ENCODE data around the gene LRRC59. TPM values are rescaled to one million over a fixed set of nuclear protein-coding genes. Genes with fewer than 3 reads are reported as not detected.

LRRC59 gene
- total and polyA plus RNA-seq, 2 of the 13 experiments (the other 11 are each of a cell fraction or from before 2014, with no cell fraction given): 87.3 to 222 TPM

GRCh38 chr17:50361561-50362480, 35.5 kb downstream of the LRRC59 start (continued):
- TF ChIP-seq ZBTB40 (IDR thresholded peaks at IDR 0.05): no peak
- 0 out of 2 replicates have a peak, but pooled peaks have one; percentile 24 for TF ChIP-seq ZBTB40 (CRISPR knock-in tag; IDR thresholded peaks at IDR 0.05)
- TF ChIP-seq ZC3H4 (CRISPR knock-in tag; IDR thresholded peaks at IDR 0.05; ENCODE audit: borderline replicate concordance): peak; percentile 66; the same call in 1 of the 2 replicates
- no peak for TF ChIP-seq KLF13 (CRISPR knock-in tag; IDR thresholded peaks at IDR 0.05)
- 0 out of 2 replicates have a peak, but pooled peaks have one; percentile 12 for TF ChIP-seq ZNF766 (CRISPR knock-in tag; IDR thresholded peaks at IDR 0.05; ENCODE audit: borderline replicate concordance)
- TF ChIP-seq NCOA2 (CRISPR knock-in tag; IDR thresholded peaks at IDR 0.05): 0 out of 2 replicates have a peak, but pooled peaks have one; percentile 11
- TF ChIP-seq PAX8 (CRISPR knock-in tag; IDR thresholded peaks at IDR 0.05; ENCODE audit: borderline replicate concordance): no peak
- no peak; the same call in 1 of the 2 replicates for TF ChIP-seq SP5 (CRISPR knock-in tag; IDR thresholded peaks at IDR 0.05; ENCODE audit: borderline replicate concordance, low read depth)
- no peak for TF ChIP-seq ZNF589 (CRISPR knock-in tag; conservative IDR thresholded peaks at IDR 0.05)
- peak; percentile 87 for TF ChIP-seq TEAD3 (CRISPR knock-in tag; optimal IDR thresholded peaks at IDR 0.05; ENCODE audit: borderline replicate concordance)
- peak; percentile 27; the same call in 1 of the 2 replicates for TF ChIP-seq PITX1 (CRISPR knock-in tag; IDR thresholded peaks at IDR 0.05)
- TF ChIP-seq ZNF557 (CRISPR knock-in tag; IDR thresholded peaks at IDR 0.05): no peak
- TF ChIP-seq, protein P1, sequence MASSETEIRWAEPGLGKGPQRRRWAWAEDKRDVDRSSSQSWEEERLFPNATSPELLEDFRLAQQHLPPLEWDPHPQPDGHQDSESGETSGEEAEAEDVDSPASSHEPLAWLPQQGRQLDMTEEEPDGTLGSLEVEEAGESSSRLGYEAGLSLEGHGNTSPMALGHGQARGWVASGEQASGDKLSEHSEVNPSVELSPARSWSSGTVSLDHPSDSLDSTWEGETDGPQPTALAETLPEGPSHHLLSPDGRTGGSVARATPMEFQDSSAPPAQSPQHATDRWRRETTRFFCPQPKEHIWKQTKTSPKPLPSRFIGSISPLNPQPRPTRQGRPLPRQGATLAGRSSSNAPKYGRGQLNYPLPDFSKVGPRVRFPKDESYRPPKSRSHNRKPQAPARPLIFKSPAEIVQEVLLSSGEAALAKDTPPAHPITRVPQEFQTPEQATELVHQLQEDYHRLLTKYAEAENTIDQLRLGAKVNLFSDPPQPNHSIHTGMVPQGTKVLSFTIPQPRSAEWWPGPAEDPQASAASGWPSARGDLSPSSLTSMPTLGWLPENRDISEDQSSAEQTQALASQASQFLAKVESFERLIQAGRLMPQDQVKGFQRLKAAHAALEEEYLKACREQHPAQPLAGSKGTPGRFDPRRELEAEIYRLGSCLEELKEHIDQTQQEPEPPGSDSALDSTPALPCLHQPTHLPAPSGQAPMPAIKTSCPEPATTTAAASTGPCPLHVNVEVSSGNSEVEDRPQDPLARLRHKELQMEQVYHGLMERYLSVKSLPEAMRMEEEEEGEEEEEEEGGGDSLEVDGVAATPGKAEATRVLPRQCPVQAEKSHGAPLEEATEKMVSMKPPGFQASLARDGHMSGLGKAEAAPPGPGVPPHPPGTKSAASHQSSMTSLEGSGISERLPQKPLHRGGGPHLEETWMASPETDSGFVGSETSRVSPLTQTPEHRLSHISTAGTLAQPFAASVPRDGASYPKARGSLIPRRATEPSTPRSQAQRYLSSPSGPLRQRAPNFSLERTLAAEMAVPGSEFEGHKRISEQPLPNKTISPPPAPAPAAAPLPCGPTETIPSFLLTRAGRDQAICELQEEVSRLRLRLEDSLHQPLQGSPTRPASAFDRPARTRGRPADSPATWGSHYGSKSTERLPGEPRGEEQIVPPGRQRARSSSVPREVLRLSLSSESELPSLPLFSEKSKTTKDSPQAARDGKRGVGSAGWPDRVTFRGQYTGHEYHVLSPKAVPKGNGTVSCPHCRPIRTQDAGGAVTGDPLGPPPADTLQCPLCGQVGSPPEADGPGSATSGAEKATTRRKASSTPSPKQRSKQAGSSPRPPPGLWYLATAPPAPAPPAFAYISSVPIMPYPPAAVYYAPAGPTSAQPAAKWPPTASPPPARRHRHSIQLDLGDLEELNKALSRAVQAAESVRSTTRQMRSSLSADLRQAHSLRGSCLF (CRISPR knock-in tag; IDR thresholded peaks at IDR 0.05; ENCODE audit: borderline replicate concordance): no peak
- TF ChIP-seq ATF7 (IDR thresholded peaks at IDR 0.05): no peak
- TF ChIP-seq ATF7 (CRISPR knock-in tag; IDR thresholded peaks at IDR 0.05): no peak
- no peak for TF ChIP-seq HNRNPL (IDR thresholded peaks at IDR 0.05; ENCODE audit: low read depth, low read length)

All from HepG2 (cell line).